CD4-positive, alpha-beta memory T cell (primary cell): ENCODE measurements around the gene RBM26. TPM values are rescaled to one million over a fixed set of nuclear protein-coding genes. Genes with fewer than 3 reads are reported as not detected.

Experiments
- CTCF ChIA-PET: fragments of 350-600 bp; sonication (Branson Sonifier 250); formaldehyde crosslinking; loops from one replicate; lab custom pipeline; 2021; ENCODE audit warnings: inconsistent platforms; ENCODE audit not compliant: partially characterized antibody; lab: Charles Lee
- POLR2A ChIA-PET: fragments of 350-600 bp; sonication (Branson Sonifier 250); formaldehyde crosslinking; loops from one replicate; lab custom pipeline; 2021; ENCODE audit not compliant: partially characterized antibody; lab: Charles Lee
- DNase-seq, 5 donors: peaks; one replicate each; pipeline versions ENCODE4 v3.0.0 to v3.0.0-alpha.2; 2020 to 2022; ENCODE audit warnings: mixed read lengths in 1 of 5
- H3K27ac ChIP-seq: one replicate; pipeline ENCODE4 v1.7.0; 2013; ENCODE audit warnings: low read depth, low read length
- H3K27me3 ChIP-seq: 2 replicates; pipeline ENCODE4 v1.7.0; 2013; ENCODE audit warnings: mild to moderate bottlenecking, low read length, moderate library complexity; ENCODE audit not compliant: insufficient read depth
- H3K36me3 ChIP-seq: 2 replicates; pipeline ENCODE4 v1.7.0; 2013; ENCODE audit warnings: mild to moderate bottlenecking, low read length, moderate library complexity; ENCODE audit not compliant: insufficient read depth
- H3K4me1 ChIP-seq: 2 replicates; pipeline ENCODE4 v1.7.0; 2013; ENCODE audit warnings: mild to moderate bottlenecking, low read length, moderate library complexity; ENCODE audit not compliant: insufficient read depth
- H3K4me3 ChIP-seq, 2 donors: one replicate each; pipeline ENCODE4 v1.7.0; 2013; ENCODE audit warnings: low read length in 2 of 2, mild to moderate bottlenecking in 1 of 2
- H3K9me3 ChIP-seq, 2 donors: one replicate each; pipeline ENCODE4 v1.7.0; 2013; ENCODE audit warnings: low read length in 2 of 2, control low read depth in 1 of 2; ENCODE audit not compliant: control insufficient read depth in 1 of 2
- H3K27ac Mint-ChIP-seq, 7 donors: one replicate each; pipeline ENCODE4 v1.8.0; 2020 to 2021; ENCODE audit warnings: mixed read lengths in 7 of 7, mild to moderate bottlenecking in 6 of 7, inconsistent platforms in 3 of 7, moderate library complexity in 3 of 7
- H3K27me3 Mint-ChIP-seq, 2 donors: one replicate each; pipeline ENCODE4 v1.8.0; 2020 to 2021; ENCODE audit warnings: mixed read lengths in 2 of 2
- H3K36me3 Mint-ChIP-seq, 2 donors: one replicate each; pipeline ENCODE4 v1.8.0; 2020 to 2021; ENCODE audit warnings: mixed read lengths in 2 of 2, inconsistent platforms in 1 of 2, mild to moderate bottlenecking in 1 of 2
- H3K4me1 Mint-ChIP-seq, 4 donors: one replicate each; pipeline ENCODE4 v1.8.0; 2020 to 2021; ENCODE audit warnings: mixed read lengths in 4 of 4, mild to moderate bottlenecking in 1 of 4
- H3K4me3 Mint-ChIP-seq, 8 donors: one replicate each; pipeline ENCODE4 v1.8.0; 2020 to 2021; ENCODE audit warnings: mixed read lengths in 8 of 8, mild to moderate bottlenecking in 7 of 8, moderate library complexity in 6 of 8, inconsistent platforms in 3 of 8
- H3K9me3 Mint-ChIP-seq, 8 donors: one replicate each; pipeline ENCODE4 v1.8.0; 2020 to 2021; ENCODE audit warnings: mixed read lengths in 8 of 8, mild to moderate bottlenecking in 5 of 8, inconsistent platforms in 3 of 8, moderate library complexity in 1 of 8
- intact Hi-C: fragments of 100-400 bp; cut with micrococcal nuclease; formaldehyde crosslinking; loops from one replicate; pipeline ENCODE4 v1.15.1; 2023
- polyA plus RNA-seq, 2 donors: library from polyadenylated mRNA; unstranded; fragments of 300-500 nt; fragmentation: Illumina TruSeq; gene quantifications; one replicate each; pipeline ENCODE4 v1.2.3, GENCODE V29; 2021
- total RNA-seq, 2 experiments: library from RNA; stranded (reverse); gene quantifications; one replicate each; pipeline ENCODE4 v1.2.3, GENCODE V29; 2021

Gene RBM26
- total and polyA plus RNA-seq, 4 experiments from 2014 or later = 9.5 to 96.3 (median 55.0) TPM

DNA sequence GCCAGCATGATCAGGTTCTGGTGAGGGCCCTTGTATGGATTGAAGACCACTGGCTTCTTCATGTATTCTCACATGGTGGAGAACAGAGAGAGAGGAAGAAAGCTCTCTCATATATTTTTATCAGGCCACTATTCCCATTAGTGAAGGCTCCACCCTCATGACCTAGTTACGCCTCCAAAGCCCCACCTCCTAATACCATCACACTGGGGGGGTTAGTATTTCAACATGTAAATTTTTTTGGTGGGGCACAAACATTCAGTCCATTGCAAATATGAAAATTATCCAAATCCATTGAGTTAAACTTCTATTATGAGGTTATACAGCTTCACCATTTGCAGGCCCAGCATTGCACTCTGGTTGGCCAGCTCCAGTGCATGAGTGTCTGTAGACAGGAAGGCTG is 33.2 kb upstream of the RBM26 start:
- intact Hi-C loops = no loop called here
- DNase-seq = no peak
- H3K27ac Mint-ChIP-seq = no peak overlapping the region

DNA sequence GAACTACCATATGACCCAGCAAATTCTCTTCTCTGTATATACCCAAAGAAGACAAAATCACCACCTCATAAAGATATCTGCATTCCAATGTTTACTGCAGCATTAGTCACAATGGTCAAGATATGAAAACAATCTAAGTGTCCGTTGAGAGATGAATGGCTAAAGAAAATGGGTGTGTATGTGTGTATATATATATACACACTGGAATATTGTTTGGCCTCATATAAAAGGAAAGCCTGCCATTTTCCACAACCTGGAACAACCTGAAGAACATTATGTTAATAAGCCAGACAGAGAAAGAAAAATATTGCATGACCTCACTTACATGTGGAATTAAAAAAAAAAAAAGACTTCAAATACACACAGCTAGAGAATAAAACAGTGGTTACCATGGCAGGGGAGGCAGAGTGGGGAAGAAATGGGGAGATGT is 29.5 kb upstream of the RBM26 start:
- ChIA-PET POLR2A (no interaction called here), CTCF (interaction anchor here (1.2 to 1.5 kb wide), 2 partner anchors 11 to 12 kb away, joined by 3 to 4 read pairs; no protein-coding TSS in a partner anchor)
- Mint-ChIP-seq H3K4me1 (no peaks in the 10 kb centered on the region), H3K27me3 (peaks cover 0 to 2% of the 10 kb centered on the region in 2 donors), H3K27ac (no peak overlapping the region), H3K36me3 (no peaks in the 10 kb centered on the region), H3K9me3 (no peaks in the 10 kb centered on the region), H3K4me3 (no peak overlapping the region)
- Histone ChIP-seq H3K4me3 (no peak overlapping the region), H3K27me3 (no peaks in the 10 kb centered on the region), H3K4me1 (no peaks in the 10 kb centered on the region), H3K36me3 (no peaks in the 10 kb centered on the region), H3K9me3 (no peaks in the 10 kb centered on the region), H3K27ac (no peak overlapping the region)
- no peak for DNase-seq
- intact Hi-C loops = no loop called here

More for the DNA sequence above, 33.2 kb upstream of the RBM26 start:
- H3K36me3 Mint-ChIP-seq = no peaks in the 10 kb centered on the region
- no peaks in the 10 kb centered on the region for H3K4me1 Mint-ChIP-seq
- no peaks in the 10 kb centered on the region for H3K27me3 ChIP-seq
- CTCF ChIA-PET = no interaction called here
- H3K36me3 ChIP-seq = no peaks in the 10 kb centered on the region
- H3K27ac ChIP-seq = no peak overlapping the region
- H3K4me3 ChIP-seq = no peak overlapping the region
- H3K4me1 ChIP-seq = no peaks in the 10 kb centered on the region
- no peaks in the 10 kb centered on the region for H3K9me3 ChIP-seq
- POLR2A ChIA-PET = no interaction called here
- no peak overlapping the region for H3K4me3 Mint-ChIP-seq
- H3K27me3 Mint-ChIP-seq = no peaks in the 10 kb centered on the region
- H3K9me3 Mint-ChIP-seq = no peaks in the 10 kb centered on the region

DNA sequence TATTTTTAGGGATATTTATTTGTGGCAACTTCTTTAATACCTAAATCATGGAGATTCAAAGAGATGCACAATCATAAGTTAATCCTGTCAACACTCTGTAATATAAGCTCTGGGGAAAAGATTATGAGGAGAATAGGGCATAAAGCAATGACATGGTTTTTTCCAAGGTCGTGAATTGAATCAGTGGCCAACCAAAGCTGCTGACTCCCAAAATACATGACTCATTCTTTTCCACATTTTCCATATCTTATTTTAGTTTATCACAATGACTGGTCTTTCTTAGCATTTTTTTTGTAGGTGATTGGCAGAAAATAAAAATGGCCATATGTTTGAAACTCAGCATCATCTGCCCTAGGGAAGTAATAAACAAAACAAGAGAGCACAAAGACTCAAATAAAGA is 28.5 kb upstream of the RBM26 start:
- POLR2A ChIA-PET = no interaction called here
- Mint-ChIP-seq H3K27me3 (peaks cover 0 to 2% of the 10 kb centered on the region in 2 donors), H3K27ac (no peak overlapping the region), H3K4me1 (no peaks in the 10 kb centered on the region), H3K36me3 (no peaks in the 10 kb centered on the region), H3K4me3 (no peak overlapping the region), H3K9me3 (no peaks in the 10 kb centered on the region)
- Histone ChIP-seq H3K27ac (no peak overlapping the region), H3K4me3 (no peak overlapping the region), H3K9me3 (no peaks in the 10 kb centered on the region), H3K4me1 (no peaks in the 10 kb centered on the region), H3K27me3 (no peaks in the 10 kb centered on the region), H3K36me3 (no peaks in the 10 kb centered on the region)
- CTCF ChIA-PET = interaction anchor here (3.2 kb wide), 1 partner anchor 10 kb away, joined by 19 read pairs; no protein-coding TSS in a partner anchor
- DNase-seq = no peak
- intact Hi-C loops = no loop called here

DNA sequence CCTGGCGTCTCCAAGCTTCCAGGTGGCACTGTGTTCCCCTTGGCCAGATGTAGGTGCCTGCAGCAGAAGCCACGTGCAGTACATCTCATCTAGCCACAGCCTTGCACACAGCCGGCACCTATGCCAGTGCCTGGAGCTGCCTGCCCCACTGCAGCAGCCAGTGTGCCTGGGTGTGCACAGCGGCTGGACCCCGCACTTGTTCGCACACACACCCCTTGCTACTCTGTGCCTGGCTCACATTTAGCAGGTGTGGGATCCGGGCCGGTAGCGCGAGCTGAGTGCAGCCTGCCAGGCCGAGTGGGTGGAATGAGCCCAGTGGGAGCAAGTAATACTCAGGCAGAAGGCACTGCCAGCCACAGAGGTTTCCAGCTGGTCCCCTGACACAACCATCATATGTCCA is 26.9 kb upstream of the RBM26 start:
- Mint-ChIP-seq H3K27me3 (peaks cover 0 to 2% of the 10 kb centered on the region in 2 donors), H3K4me3 (no peak overlapping the region), H3K27ac (no peak overlapping the region), H3K9me3 (no peaks in the 10 kb centered on the region), H3K36me3 (no peaks in the 10 kb centered on the region), H3K4me1 (no peaks in the 10 kb centered on the region)
- H3K4me3 ChIP-seq = no peak overlapping the region
- H3K36me3 ChIP-seq = no peaks in the 10 kb centered on the region
- POLR2A ChIA-PET = interaction anchor here (1.1 kb wide), 1 partner anchor 27 kb away, joined by 4 read pairs; the partner anchor contains the start of gene RBM26
- DNase-seq = no peak
- H3K4me1 ChIP-seq = no peaks in the 10 kb centered on the region
- H3K9me3 ChIP-seq = no peaks in the 10 kb centered on the region
- CTCF ChIA-PET = interaction anchor here (0.6 to 3.2 kb wide), 4 partner anchors 9 to 111 kb away, joined by 3 to 19 read pairs (median 4); no protein-coding TSS in a partner anchor
- H3K27me3 ChIP-seq = no peaks in the 10 kb centered on the region
- H3K27ac ChIP-seq = no peak overlapping the region
- intact Hi-C loops = no loop called here

DNA sequence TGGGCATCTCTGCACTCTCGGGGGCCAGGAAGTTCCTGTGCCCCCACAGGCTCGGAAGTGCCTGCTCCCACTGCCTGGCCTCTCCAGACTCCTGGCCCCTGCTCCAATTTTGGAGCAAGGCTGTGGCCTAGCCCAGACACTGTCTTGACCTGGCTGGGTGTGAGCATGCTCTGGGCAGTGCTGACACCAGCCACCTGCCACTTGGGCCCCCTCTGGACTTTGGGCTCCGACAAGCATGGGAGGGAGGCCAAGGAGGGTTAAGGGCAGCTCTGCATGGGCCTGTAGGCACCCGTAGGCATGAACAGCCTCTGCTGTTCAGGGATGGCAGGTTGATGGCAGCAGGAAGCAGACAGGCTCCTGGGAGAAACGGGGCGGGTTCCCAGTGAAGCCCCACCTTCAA is 26.0 kb upstream of the RBM26 start:
- no peaks in the 10 kb centered on the region for H3K36me3 Mint-ChIP-seq
- H3K27ac Mint-ChIP-seq = no peak overlapping the region
- Histone ChIP-seq H3K4me1 (no peaks in the 10 kb centered on the region), H3K9me3 (no peaks in the 10 kb centered on the region), H3K36me3 (no peaks in the 10 kb centered on the region), H3K27ac (no peak overlapping the region), H3K4me3 (no peak overlapping the region), H3K27me3 (no peaks in the 10 kb centered on the region)
- peaks cover 0 to 2% of the 10 kb centered on the region in 2 donors for H3K27me3 Mint-ChIP-seq
- CTCF ChIA-PET = interaction anchor here (3.2 kb wide), 1 partner anchor 8 kb away, joined by 19 read pairs; no protein-coding TSS in a partner anchor
- H3K4me1 Mint-ChIP-seq = no peaks in the 10 kb centered on the region
- H3K4me3 Mint-ChIP-seq = no peak overlapping the region
- POLR2A ChIA-PET = no interaction called here
- intact Hi-C loops = no loop called here
- no peaks in the 10 kb centered on the region for H3K9me3 Mint-ChIP-seq
- DNase-seq = no peak

DNA sequence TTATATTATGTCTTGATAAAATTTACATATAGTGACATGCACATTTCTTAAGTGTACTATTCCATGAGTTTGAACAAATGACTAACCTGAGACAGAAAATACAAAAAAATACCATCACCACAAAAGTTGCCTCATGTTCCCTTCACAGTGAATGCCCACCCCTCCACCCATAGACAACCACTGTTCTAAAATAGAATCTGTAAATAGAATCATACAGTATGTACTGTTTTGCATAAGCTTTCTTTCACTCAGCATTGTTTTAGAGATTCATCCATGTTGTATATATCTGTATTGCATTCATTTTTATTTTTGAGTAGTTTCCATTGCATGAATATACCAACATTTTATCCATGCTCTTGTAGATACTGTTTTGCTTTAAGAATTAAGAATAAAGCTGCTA is 23.3 kb upstream of the RBM26 start:
- DNase-seq = no peak
- H3K4me1 ChIP-seq = no peaks in the 10 kb centered on the region
- Mint-ChIP-seq H3K9me3 (no peaks in the 10 kb centered on the region), H3K4me1 (no peaks in the 10 kb centered on the region), H3K27me3 (peaks cover 0 to 2% of the 10 kb centered on the region in 2 donors), H3K4me3 (no peak overlapping the region), H3K27ac (no peak overlapping the region), H3K36me3 (no peaks in the 10 kb centered on the region)
- H3K27ac ChIP-seq = no peak overlapping the region
- H3K9me3 ChIP-seq = no peaks in the 10 kb centered on the region
- POLR2A ChIA-PET = no interaction called here
- no peaks in the 10 kb centered on the region for H3K27me3 ChIP-seq
- H3K4me3 ChIP-seq = no peak overlapping the region
- CTCF ChIA-PET = interaction anchor here (1.8 kb wide), 1 partner anchor 111 kb away, joined by 5 read pairs; no protein-coding TSS in a partner anchor
- intact Hi-C loops = no loop called here
- no peaks in the 10 kb centered on the region for H3K36me3 ChIP-seq

DNA sequence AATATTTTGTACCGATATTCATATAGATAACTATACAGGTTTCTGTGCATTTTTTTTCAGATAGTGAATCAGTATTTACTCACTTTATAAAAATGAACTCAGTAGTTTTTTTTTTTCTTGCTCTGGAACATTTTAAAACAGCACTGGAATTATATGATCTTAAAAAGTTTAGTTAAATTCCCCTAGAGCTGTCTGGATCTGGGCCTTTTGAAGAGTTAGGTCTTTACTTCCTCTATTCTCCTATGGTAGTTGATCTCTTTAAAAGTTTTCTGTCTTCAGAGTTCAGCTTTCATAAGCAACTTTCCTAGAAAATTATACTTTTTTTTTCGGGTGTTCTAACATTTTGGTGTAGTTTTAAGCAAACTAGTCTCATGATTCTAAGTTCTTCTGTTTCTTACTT is 21.8 kb upstream of the RBM26 start:
- peaks cover 0 to 2% (median under 1%) of the 10 kb centered on the region in 4 donors for H3K4me1 Mint-ChIP-seq
- H3K4me3 Mint-ChIP-seq = no peak overlapping the region
- intact Hi-C loops = no loop called here
- H3K4me1 ChIP-seq = no peaks in the 10 kb centered on the region
- H3K27me3 ChIP-seq = no peaks in the 10 kb centered on the region
- no peak overlapping the region for H3K27ac ChIP-seq
- DNase-seq = no peak
- H3K36me3 Mint-ChIP-seq = no peaks in the 10 kb centered on the region
- ChIA-PET POLR2A (no interaction called here), CTCF (interaction anchor here (0.6 to 2.4 kb wide), 3 partner anchors 111 to 115 kb away, joined by 3 to 9 read pairs (median 4); no protein-coding TSS in a partner anchor)
- no peak overlapping the region for H3K4me3 ChIP-seq
- H3K27ac Mint-ChIP-seq = no peak overlapping the region
- H3K27me3 Mint-ChIP-seq = no peaks in the 10 kb centered on the region
- H3K36me3 ChIP-seq = no peaks in the 10 kb centered on the region
- no peaks in the 10 kb centered on the region for H3K9me3 ChIP-seq
- H3K9me3 Mint-ChIP-seq = no peaks in the 10 kb centered on the region
